GM18907 (cell line): Measurements from ENCODE around the gene EEF1G.
A peak's percentile ranks its signal among the peaks of the same experiment; 100 is the strongest.
"Not testable (repeated sequence)": the region's sequence is repeated elsewhere in the genome, so short reads cannot be mapped to it uniquely, and the experiment has no call there.

Experiments used
- ATAC-seq: cut with Tn5 transposase; IDR thresholded peaks from one replicate; pipeline ENCODE4 v1.9.1; 2021; ENCODE audit warnings: mild to moderate bottlenecking, moderate library complexity; ENCODE audit not compliant: unreplicated experiment

EEF1G gene

DNA sequence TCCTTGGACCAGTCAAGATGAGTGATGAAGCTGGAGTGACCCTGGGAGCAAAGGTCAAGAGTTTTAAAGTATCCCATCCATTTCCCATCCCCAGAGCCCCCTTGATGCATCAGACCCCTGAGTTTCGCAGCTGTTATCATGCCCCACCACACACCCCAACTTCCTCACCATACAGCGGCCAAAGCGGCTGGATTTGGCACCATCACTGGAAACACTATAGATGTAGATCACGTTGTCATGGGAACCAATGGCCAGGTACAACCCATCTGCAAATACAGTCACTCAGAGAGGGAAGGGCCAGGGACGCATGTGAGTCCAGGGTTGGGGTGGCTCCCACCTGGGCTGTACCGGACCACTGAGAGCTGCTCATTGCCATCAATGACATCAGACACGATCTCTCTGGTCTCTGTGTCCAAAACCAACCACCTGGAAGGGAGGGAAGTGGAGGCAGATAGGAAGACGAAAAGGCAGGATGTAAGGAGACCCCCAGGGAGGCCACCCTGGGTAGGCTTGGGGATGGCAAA is 30.1 kb upstream of the EEF1G start:
- ATAC-seq, result no peak

DNA sequence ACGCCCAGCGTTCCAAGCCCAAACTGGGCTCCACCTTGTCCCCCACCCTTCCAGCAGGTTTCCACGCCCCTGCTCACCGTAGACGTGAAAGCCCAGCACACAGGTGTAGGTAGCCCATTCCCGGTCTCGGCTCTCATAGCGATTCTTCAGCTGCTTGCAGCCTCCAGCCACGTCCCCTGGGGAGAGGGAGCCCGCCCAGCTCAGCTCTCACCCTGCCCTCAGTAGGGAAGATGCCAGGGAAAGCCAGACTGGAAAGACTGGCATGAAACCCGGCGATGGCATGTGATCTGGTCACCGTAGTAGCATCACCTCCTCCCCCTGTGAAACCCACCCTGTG is 29.3 kb upstream of the EEF1G start:
- ATAC-seq, result no peak

DNA sequence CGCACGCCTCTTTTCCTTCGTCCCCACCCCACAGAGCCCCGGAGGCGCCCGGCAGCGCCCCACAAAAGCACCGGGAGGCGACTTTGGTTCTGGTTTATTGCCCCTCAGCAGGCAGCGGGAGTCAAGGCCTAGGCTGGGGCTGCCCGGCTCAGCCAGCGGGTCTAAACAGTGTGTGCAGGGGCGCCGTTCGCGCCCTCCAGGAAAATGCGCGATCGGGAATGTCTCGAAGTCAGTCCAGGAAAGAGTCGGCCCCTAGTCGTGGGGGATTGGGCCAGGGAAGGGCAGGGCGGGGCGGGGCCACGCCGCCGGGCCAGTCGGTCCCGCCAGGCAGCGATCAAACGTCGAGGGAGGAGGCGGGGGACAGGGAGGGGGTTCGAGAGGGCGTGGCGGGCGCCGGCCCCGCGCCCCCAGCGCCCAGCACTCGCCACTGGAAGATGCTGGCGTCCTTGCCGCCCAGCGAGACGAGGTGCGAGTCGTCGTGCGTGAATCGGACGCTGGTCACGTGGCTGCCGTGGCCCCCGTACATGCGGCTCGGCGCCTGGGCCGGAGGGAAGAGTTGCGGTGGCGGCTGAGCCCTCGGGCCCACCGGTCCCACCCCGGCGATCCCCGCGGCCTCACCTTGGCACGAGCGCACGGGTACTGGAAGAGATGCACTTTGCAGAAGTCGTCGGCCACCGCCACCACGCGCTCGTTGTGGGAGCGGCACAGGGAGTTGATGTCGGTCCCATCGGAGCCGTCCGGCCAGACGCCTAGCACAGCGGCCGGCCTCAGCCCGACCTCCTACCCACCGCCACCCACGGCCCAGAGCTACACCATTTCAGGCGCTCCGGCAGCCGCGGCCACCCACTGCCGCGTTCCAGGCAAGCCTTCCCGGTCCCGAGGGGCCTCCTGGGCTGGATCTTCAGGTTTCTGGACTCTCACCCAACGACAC is 28.7 kb upstream of the EEF1G start:
- ATAC-seq, result no peak

GRCh38 chr11:62601372-62602140 is 27.9 kb upstream of the EEF1G start, which contains the start of gene MTA2:
Gene MTA2 (minus strand): TSS chr11:62601865. CDS start chr11:62601450, 415 bp downstream.
- peak; percentile 77 for ATAC-seq

DNA sequence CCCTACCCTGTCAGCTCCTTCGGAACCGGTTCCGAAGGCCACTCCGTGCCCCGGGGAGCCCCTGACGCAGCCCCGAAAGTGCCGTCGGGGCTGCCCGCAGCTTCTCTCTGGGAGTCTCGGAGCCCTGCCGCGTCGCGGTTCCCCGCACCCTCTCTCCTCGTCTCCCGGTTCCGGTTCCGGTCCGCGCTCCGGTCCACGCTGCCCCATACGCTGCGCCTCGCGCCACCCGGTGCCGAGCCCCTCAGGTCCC is 27.4 kb upstream of the EEF1G start:
- ATAC-seq, result no peak

GRCh38 chr11:62600367-62601121 is 26.9 kb upstream of the EEF1G start:
- ATAC-seq, result no peak

DNA sequence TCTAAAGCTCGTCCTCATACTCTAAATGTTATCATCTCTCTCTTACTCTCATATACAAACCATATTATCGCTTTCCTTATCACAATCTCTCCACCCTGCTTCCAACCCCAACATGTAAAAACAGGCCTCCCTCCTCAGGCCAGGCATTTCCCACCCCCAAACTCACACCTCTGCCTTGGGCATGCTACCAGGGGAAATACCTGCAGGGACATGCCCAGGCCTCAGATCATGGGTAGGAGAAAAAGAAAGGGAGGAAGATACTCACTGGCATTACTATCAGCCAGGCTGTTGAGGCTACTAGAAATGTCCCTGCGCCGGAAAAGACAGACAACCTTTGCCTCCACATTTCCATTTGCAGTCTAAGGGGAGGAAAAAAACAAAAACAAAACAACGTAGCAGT is 26.2 kb upstream of the EEF1G start:
- no peak for ATAC-seq

GRCh38 chr11:62599069-62599696 is 25.5 kb upstream of the EEF1G start:
- ATAC-seq, result peak; percentile 48

DNA sequence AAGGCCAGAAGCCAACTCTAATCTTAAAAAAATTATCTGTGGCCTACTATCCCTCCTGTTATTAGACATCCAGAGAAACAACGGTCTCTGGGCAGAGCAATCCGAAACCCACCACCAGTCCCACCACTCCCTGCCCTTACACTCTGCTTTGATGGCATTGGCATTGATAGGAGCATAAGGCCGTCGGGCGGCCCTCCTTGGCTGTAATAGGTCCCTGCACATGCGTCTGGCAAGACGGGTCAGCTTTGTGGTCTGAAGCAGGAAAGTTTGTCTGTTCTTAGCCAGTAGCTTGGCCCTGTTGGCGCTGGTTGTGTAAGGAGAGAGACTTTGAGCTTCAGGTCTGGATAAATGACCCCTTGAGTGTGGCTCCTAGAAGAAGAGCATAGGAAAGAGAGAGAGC is 21.4 kb upstream of the EEF1G start:
- no peak for ATAC-seq

GRCh38 chr11:62593434-62594044 is 19.8 kb upstream of the EEF1G start:
- no peak for ATAC-seq

DNA sequence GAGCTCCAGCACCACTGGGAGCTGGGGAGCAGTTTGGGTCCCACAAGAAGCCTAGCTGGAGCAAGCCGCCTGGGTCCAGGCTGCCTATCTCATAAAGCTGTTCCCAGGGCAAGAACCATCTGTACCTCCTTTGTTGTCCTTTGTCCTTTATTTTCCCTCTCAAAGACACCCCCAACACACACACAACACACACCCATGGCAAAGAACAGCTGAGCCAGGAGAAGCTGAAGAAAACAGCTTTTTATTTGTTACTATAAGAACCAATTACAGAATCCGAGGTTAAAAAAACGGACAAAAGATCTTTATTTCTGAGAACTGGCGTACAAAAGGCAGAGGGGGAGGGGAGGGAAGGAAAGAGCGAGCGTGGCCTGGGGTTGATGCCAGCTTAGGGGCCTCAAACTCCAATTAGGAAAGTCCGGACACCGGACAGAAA is 19.3 kb upstream of the EEF1G start:
- ATAC-seq, result no peak

DNA sequence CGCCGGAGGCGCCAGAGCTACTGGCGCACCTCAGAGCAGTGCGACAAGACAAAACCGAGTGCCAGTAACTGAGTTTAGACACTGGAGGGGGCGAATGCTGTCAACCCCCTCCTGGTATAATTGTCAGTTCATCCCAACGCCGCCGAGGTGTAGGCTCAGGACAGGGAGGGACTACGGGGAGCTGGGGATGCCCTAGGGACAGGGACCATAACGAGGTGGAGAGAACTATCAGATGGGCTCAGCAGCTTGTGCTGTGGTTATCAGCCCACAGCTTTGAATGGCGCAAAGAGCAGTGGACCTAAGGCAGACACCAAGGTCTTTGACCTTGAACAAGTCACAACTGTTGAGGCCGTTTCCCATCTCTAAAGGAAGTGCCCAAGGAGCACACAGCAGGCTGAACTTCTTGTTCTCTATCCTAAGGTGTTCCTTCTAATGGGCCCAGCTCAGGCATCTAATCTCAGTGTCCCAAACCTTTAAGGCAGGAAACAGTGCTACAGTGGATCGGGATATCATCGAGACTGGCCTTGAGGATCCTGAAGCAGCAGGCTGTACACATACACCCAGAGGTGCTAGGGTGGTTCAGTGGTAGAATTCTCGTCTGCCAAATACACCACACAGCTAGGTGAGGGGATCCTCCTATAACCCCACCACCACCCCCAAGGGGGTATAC is 18.6 kb upstream of the EEF1G start:
- ATAC-seq, result no peak

GRCh38 chr11:62591448-62592145 is 17.9 kb upstream of the EEF1G start, which contains the start of gene TUT1:
Gene TUT1 (minus strand): TSS chr11:62591523. CDS start chr11:62591485, 38 bp downstream.
- peak; percentile 76 for ATAC-seq

GRCh38 chr11:62588966-62589637 is 15.4 kb upstream of the EEF1G start:
- no peak for ATAC-seq

GRCh38 chr11:62585356-62585755 is 11.7 kb upstream of the EEF1G start:
- ATAC-seq, result not testable (repeated sequence)

DNA sequence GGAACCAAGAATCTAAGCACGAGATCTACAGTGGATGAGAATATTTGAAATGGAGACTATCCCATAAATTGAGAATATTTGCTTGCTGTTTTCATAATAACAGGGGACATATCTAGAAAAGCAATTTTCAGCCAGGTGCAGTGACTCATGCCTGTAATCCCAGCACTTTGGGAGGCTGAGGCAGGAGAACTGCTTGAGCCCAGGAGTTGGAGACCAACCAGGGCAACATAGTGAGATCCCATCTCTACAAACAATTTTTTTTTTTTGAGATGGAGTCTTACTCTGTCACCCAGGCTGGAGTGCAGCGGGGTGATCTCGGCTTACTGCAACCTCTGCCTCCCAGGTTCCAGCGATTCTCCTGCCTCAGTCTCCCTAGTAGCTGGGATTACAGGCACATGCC is 8.0 kb upstream of the EEF1G start:
- not testable (repeated sequence) for ATAC-seq

DNA sequence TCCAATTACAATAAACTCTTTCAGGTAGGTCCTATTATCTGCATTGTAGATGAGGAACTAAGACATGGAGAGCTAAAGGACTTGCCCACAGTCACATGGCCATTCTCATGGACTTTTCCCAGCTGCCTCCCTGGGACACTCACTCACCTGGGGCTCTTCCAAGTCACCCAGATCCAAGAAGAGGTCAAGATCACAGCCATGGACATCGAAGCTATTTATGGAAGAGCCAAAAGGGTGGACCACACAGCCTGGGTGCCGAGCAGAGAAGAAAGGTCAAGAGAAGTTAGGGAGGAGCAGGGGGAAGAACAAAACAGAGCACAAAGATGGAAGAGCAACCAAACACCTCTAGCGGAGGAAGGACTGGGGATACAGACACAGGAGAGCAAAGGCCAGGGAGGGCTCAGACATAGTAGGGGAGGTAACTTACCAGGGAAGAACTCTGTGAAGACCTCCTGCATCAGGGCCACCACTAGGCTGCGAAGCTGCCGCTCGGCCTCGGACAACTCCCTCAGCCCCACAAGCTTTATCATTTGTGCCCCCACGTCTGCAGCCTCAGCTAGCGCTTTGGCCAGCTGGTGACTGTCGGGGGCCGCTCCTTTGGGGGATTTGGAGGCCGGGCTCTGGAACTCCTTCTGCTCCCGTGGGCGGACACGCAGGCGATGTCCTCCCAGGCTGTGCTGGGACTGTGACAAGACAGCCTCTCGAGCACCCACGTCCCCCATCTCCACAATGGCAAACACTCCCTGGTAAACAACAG is 7.4 kb upstream of the EEF1G start:
- no peak for ATAC-seq

DNA sequence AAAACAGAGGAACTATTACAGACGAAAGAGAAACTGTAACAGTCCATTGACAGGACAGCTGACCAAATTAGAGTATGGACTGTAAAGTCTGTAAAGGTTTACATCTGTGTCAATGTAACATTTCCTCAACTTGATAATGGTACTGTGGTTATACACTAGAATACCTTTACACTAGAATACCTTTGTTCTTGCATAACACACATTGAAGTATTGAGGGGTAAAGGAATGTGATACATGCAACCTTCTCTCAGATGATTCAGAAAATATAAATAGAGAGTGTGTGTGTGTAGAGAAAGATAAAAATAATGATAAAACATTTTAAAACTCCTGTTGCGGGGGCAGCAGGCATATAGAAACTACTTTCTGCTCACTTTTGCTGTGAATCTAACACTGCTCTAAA is 5.6 kb upstream of the EEF1G start:
- no peak for ATAC-seq
